ENCODE measurements around the gene CCNG2. TPM values are rescaled to one million over a fixed set of nuclear protein-coding genes. Genes with fewer than 3 reads are reported as not detected.

Gene CCNG2
- total and polyA plus RNA-seq, 10 of the 15 experiments (the other 5 are each of a cell fraction or from before 2014, with no cell fraction given), result 1.9 to 70.6 (median 5.9) TPM

DNA sequence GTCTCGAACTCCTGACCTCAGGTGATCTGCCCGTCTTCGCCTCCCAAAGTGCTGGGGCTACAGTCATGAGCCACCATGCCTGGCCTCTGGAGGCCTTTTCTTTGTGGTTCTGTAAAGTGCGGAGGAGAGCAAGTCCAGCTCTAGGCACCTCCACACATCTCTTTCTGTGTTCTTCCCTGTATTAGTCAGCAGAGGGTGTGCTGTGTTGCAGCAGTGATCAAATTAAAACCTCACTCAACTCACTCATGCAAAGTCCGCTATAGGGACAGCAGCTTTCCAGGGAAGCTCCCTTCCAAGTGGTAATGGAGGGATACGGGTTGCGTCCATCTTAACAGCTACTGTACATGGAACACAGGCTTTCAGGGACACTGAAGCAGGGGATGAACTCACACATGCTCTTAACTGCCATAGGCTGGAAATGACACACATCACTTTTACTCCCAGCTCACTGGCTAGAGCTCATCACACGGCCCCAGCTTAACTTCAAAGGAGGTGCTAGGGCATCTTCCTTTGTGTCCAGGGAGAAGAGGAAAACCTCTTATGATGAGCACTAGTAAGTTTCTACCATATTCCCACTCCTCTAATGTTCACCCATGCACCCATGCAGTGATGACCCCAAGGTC, 36.0 kb upstream of the CCNG2 start:
- no peak for FAIRE-seq
- CTCF ChIA-PET, result interaction anchor here (0.5 to 1.9 kb wide), 16 partner anchors 12 to 87 kb away, joined by 3 to 60 read pairs (median 4); no protein-coding TSS in a partner anchor

More for the DNA sequence above, 36.0 kb upstream of the CCNG2 start:
- peak; percentile 79 for ATAC-seq
- no peaks in the 10 kb centered on the region for H3K79me2 ChIP-seq (ENCODE audit: control insufficient read depth, insufficient read depth, low read length)
- no peaks in the 10 kb centered on the region for H3K9me3 ChIP-seq (replicated peaks; ENCODE audit: control insufficient read depth, insufficient read depth, low read length)
- no peaks in the 10 kb centered on the region for H3K27me3 ChIP-seq (replicated peaks in 1 of 2; ENCODE audit: control insufficient read depth in 2 of 2, insufficient read depth in 2 of 2, low read length in 1 of 2)
- in situ Hi-C loops (cut with MboI), result no loop called here
- H3K9ac ChIP-seq (ENCODE audit: control insufficient read depth, insufficient read depth, low read length), result no peak overlapping the region
- no TSS peak for BruUV-seq (replicated peaks)
- H4K20me1 ChIP-seq (ENCODE audit: control insufficient read depth, insufficient read depth), result no peaks in the 10 kb centered on the region
- WGBS (ENCODE audit: insufficient coverage, insufficient replicate concordance, low lambda C conversion rate, missing lambda C conversion rate), result 28% methylated on average over 8 of the region's 8 CpGs
- no peak overlapping the region for H3K4me3 ChIP-seq
- no peak overlapping the region for H2AFZ ChIP-seq (ENCODE audit: control insufficient read depth, low read depth, low read length)
- ChIA-PET RAD21 (ENCODE audit: unreplicated experiment) (interaction anchor here (1.0 to 2.2 kb wide), 10 partner anchors 17 to 85 kb away, joined by 3 to 46 read pairs (median 6); no protein-coding TSS in a partner anchor), POLR2A (no interaction called here), SMC1A (ENCODE audit: uncharacterized antibody, unreplicated experiment) (interaction anchor here (0.9 to 4.0 kb wide), 14 partner anchors 8 to 95 kb away, joined by 3 to 72 read pairs (median 4); no protein-coding TSS in a partner anchor)
- no peaks in the 10 kb centered on the region for H3K4me1 ChIP-seq (ENCODE audit: control insufficient read depth, insufficient read depth, low read length)
- H3K27ac ChIP-seq (ENCODE audit: control insufficient read depth, insufficient read depth), result no peak overlapping the region
- no peak for DNase-seq (ENCODE audit: low read depth, low spot score)
- intact Hi-C loops (cut with micrococcal nuclease; ENCODE audit: unreplicated experiment), result no loop called here
- TF ChIP-seq, protein P1, sequence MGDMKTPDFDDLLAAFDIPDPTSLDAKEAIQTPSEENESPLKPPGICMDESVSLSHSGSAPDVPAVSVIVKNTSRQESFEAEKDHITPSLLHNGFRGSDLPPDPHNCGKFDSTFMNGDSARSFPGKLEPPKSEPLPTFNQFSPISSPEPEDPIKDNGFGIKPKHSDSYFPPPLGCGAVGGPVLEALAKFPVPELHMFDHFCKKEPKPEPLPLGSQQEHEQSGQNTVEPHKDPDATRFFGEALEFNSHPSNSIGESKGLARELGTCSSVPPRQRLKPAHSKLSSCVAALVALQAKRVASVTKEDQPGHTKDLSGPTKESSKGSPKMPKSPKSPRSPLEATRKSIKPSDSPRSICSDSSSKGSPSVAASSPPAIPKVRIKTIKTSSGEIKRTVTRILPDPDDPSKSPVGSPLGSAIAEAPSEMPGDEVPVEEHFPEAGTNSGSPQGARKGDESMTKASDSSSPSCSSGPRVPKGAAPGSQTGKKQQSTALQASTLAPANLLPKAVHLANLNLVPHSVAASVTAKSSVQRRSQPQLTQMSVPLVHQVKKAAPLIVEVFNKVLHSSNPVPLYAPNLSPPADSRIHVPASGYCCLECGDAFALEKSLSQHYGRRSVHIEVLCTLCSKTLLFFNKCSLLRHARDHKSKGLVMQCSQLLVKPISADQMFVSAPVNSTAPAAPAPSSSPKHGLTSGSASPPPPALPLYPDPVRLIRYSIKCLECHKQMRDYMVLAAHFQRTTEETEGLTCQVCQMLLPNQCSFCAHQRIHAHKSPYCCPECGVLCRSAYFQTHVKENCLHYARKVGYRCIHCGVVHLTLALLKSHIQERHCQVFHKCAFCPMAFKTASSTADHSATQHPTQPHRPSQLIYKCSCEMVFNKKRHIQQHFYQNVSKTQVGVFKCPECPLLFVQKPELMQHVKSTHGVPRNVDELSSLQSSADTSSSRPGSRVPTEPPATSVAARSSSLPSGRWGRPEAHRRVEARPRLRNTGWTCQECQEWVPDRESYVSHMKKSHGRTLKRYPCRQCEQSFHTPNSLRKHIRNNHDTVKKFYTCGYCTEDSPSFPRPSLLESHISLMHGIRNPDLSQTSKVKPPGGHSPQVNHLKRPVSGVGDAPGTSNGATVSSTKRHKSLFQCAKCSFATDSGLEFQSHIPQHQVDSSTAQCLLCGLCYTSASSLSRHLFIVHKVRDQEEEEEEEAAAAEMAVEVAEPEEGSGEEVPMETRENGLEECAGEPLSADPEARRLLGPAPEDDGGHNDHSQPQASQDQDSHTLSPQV (IDR thresholded peaks at IDR 0.05), result no peak
- TF ChIP-seq, protein P2, sequence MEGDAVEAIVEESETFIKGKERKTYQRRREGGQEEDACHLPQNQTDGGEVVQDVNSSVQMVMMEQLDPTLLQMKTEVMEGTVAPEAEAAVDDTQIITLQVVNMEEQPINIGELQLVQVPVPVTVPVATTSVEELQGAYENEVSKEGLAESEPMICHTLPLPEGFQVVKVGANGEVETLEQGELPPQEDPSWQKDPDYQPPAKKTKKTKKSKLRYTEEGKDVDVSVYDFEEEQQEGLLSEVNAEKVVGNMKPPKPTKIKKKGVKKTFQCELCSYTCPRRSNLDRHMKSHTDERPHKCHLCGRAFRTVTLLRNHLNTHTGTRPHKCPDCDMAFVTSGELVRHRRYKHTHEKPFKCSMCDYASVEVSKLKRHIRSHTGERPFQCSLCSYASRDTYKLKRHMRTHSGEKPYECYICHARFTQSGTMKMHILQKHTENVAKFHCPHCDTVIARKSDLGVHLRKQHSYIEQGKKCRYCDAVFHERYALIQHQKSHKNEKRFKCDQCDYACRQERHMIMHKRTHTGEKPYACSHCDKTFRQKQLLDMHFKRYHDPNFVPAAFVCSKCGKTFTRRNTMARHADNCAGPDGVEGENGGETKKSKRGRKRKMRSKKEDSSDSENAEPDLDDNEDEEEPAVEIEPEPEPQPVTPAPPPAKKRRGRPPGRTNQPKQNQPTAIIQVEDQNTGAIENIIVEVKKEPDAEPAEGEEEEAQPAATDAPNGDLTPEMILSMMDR (IDR thresholded peaks at IDR 0.05 in 2 of 3, conservative IDR thresholded peaks at IDR 0.05 in 1 of 3; ENCODE audit: control insufficient read depth in 2 of 3, extremely low read depth in 1 of 3, insufficient read depth in 1 of 3, low read depth in 3 of 3, low read length in 3 of 3), result peak; percentile 17 to 38 (median 22); a peak in 4 of 6 replicates
- TF ChIP-seq PAX5 (IDR thresholded peaks at IDR 0.05; ENCODE audit: borderline replicate concordance, low read depth, low read length) (no peak), SMC3 (IDR thresholded peaks at IDR 0.05; ENCODE audit: borderline replicate concordance, low read length) (peak; percentile 43; the same call in 1 of the 2 replicates), RAD21 (IDR thresholded peaks at IDR 0.05; ENCODE audit: insufficient read depth, low read depth, low read length) (peak; percentile 52; the same call in 1 of the 2 replicates)
- TF ChIP-seq, protein P3, sequence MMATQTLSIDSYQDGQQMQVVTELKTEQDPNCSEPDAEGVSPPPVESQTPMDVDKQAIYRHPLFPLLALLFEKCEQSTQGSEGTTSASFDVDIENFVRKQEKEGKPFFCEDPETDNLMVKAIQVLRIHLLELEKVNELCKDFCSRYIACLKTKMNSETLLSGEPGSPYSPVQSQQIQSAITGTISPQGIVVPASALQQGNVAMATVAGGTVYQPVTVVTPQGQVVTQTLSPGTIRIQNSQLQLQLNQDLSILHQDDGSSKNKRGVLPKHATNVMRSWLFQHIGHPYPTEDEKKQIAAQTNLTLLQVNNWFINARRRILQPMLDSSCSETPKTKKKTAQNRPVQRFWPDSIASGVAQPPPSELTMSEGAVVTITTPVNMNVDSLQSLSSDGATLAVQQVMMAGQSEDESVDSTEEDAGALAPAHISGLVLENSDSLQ (IDR thresholded peaks at IDR 0.05), result 0 out of 2 replicates have a peak, but pooled peaks have one; percentile 22
- H3K36me3 ChIP-seq (ENCODE audit: control insufficient read depth in 2 of 2, insufficient read depth in 2 of 2, low read length in 1 of 2), result no peaks in the 10 kb centered on the region
- H3K4me2 ChIP-seq (ENCODE audit: control insufficient read depth, insufficient read depth), result no peak overlapping the region

Measured in GM12878 (cell line).